Testis (tissue), 3 donors: ENCODE data around the gene IL36RN. TPM values are rescaled to one million over a fixed set of nuclear protein-coding genes. Genes with fewer than 3 reads are reported as not detected.

Experiments used
- DNase-seq: peaks from one replicate; pipeline ENCODE4 v3.0.0-alpha.2; 2019
- H3K27ac ChIP-seq, 2 donors: fragments of 200-600 bp; sonication (generic); one replicate each; pipeline ENCODE4 v1.5.1; 2019
- H3K27me3 ChIP-seq: fragments of 200-600 bp; sonication (generic); one replicate; pipeline ENCODE4 v1.5.1; 2019
- H3K36me3 ChIP-seq: fragments of 200-600 bp; sonication (generic); one replicate; pipeline ENCODE4 v1.5.1; 2017; ENCODE audit warnings: low read depth; ENCODE audit errors: missing control alignments
- H3K4me1 ChIP-seq: fragments of 200-600 bp; sonication (generic); one replicate; pipeline ENCODE4 v1.5.1; 2019
- H3K4me3 ChIP-seq, 2 donors: fragments of 200-600 bp; sonication (generic); one replicate each; pipeline ENCODE4 v1.5.1; 2017 to 2019
- H3K9me3 ChIP-seq: fragments of 200-600 bp; sonication (generic); one replicate; pipeline ENCODE4 v1.5.1; 2017
- POLR2A ChIP-seq: fragments of 450-650 bp; IDR thresholded peaks from one replicate; pipeline ENCODE4 v1.6.1; 2017; ENCODE audit warnings: antibody characterized with exemption, mild to moderate bottlenecking, moderate library complexity
- WGBS, 2 donors: methylation state at CpG; one replicate each; pipeline ENCODE4 v1.1.5; 2018; 5-methylcytosine and 5-hydroxymethylcytosine counted together
- intact Hi-C: fragments of 100-400 bp; cut with DNase I; formaldehyde crosslinking; loops from one replicate; pipeline ENCODE4 v1.15.1; 2023; ENCODE audit warnings: low total_unique reads
- polyA plus RNA-seq: library from polyadenylated mRNA; stranded (reverse); fragments of 350-450 nt; fragmentation: Illumina TruSeq; extraction: RNeasy Lipid Tissue Mini Kit (QIAGEN cat#74804); gene quantifications from one replicate; pipeline ENCODE4 v1.2.3, GENCODE V29; 2014; ENCODE audit warnings: low read depth, low replicate concordance; ENCODE audit not compliant: insufficient read depth
- total RNA-seq, 2 donors: library from RNA; depleted of rRNA; stranded (reverse); fragments of >200 nt; gene quantifications; one replicate each; pipeline ENCODE4 v1.2.3, GENCODE V29; 2016
- TF ChIP-seq, protein P1 (sequence below), 3 experiments: fragments of 450-650 bp in 2 of 3; fragments of 200-600 bp in 1 of 3; sonication (generic) in 1 of 3; IDR thresholded peaks; one replicate each; pipeline ENCODE4 v1.5.1; 2016 to 2019; ENCODE audit warnings: antibody characterized with exemption in 3 of 3, mild to moderate bottlenecking in 2 of 3, moderate library complexity in 1 of 3

Gene IL36RN
- total and polyA plus RNA-seq, 3 donors from 2014 or later, result not detected

DNA sequence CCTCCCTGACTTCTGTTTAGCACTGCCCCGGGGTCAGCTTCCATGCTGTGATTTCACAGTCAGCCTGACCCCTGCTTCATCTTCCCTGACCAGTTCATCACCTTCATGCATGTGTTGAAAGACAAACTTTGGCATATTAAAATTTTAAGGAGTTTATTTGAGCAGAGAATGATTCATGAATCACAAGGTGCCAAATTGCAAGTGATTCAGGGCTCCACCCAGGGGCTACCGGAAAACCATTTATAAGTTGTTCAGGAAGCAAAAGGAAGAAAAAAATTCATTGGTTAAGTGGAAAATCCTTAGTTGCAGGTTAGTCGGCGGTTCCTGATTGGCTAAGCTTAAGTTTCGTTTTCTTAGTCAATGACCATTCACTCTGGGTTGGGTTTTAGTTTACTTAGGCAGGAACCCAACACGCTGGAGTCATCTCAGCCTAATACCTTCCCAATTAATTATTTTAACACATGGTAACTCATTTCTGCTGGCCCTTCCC lies 19.4 kb downstream of the IL36RN start:
- WGBS, 2 donors, result 68 to 75% methylated on average over 6 of the region's 6 CpGs
- Histone ChIP-seq H3K27me3 (no peaks in the 10 kb centered on the region), H3K9me3 (no peaks in the 10 kb centered on the region), H3K27ac (no peak overlapping the region), H3K4me1 (no peaks in the 10 kb centered on the region), H3K36me3 (no peaks in the 10 kb centered on the region), H3K4me3 (no peak overlapping the region)
- intact Hi-C loops, result no loop called here
- TF ChIP-seq, protein P1, sequence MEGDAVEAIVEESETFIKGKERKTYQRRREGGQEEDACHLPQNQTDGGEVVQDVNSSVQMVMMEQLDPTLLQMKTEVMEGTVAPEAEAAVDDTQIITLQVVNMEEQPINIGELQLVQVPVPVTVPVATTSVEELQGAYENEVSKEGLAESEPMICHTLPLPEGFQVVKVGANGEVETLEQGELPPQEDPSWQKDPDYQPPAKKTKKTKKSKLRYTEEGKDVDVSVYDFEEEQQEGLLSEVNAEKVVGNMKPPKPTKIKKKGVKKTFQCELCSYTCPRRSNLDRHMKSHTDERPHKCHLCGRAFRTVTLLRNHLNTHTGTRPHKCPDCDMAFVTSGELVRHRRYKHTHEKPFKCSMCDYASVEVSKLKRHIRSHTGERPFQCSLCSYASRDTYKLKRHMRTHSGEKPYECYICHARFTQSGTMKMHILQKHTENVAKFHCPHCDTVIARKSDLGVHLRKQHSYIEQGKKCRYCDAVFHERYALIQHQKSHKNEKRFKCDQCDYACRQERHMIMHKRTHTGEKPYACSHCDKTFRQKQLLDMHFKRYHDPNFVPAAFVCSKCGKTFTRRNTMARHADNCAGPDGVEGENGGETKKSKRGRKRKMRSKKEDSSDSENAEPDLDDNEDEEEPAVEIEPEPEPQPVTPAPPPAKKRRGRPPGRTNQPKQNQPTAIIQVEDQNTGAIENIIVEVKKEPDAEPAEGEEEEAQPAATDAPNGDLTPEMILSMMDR (IDR thresholded peaks at IDR 0.05), result no peak
- no peak for TF ChIP-seq POLR2A
- no peak for DNase-seq

DNA sequence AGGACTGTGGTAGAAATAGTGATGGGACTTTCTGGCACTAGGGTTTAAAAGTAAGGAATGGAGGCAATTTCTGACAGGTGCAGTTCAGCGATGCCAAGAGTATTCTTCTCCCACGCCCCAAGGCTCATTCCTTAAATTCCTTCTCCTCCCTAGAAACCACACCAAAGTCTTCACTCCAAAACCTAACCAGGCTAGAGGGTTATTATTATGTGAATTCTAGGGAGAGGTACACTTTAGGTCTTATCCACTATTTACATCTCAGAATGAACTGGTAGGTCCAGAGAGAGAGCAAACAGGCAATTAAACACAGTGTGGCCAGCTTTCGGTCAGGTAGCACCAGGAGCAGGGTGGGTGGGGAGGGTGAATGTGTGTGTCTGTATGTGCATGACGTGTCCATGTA lies 20.1 kb downstream of the IL36RN start:
- Histone ChIP-seq H3K27me3 (no peaks in the 10 kb centered on the region), H3K4me3 (no peak overlapping the region), H3K4me1 (no peaks in the 10 kb centered on the region), H3K9me3 (no peaks in the 10 kb centered on the region), H3K27ac (no peak overlapping the region), H3K36me3 (no peaks in the 10 kb centered on the region)
- intact Hi-C loops, result no loop called here
- 58 to 95% methylated on average over 4 of the region's 4 CpGs for WGBS, 2 donors
- no peak for TF ChIP-seq POLR2A
- TF ChIP-seq, protein P1 (IDR thresholded peaks at IDR 0.05), result no peak
- no peak for DNase-seq

DNA sequence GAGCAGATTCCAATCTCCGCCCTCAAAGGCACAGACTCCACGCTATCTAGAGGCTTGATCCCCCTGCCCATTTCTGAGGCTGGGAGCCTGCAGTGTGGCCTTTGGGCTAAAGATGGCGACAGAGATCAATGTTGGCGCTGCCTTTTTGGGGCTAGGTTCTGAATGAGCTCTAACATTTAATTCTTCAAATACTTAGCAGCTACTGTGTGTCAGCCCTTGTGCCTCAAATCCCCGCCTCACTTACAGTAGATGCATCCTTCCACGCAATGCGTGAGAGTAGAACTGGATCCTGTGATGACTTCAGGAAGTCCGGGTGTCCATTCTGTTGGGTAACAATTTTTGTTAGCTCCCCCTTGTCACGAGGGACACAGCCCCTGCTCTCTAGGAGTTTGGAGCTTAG lies 21.1 kb downstream of the IL36RN start:
- peak; percentile 29 for DNase-seq
- Histone ChIP-seq H3K27me3 (no peaks in the 10 kb centered on the region), H3K4me3 (no peak overlapping the region), H3K27ac (no peak overlapping the region), H3K4me1 (no peaks in the 10 kb centered on the region), H3K36me3 (no peaks in the 10 kb centered on the region), H3K9me3 (no peaks in the 10 kb centered on the region)
- 50 to 59% methylated on average over 9 of the region's 9 CpGs for WGBS, 2 donors
- TF ChIP-seq, protein P1 (IDR thresholded peaks at IDR 0.05), result peak in 2 of 3 experiments; percentile 40 to 47
- no peak for TF ChIP-seq POLR2A
- intact Hi-C loops, result no loop called here

DNA sequence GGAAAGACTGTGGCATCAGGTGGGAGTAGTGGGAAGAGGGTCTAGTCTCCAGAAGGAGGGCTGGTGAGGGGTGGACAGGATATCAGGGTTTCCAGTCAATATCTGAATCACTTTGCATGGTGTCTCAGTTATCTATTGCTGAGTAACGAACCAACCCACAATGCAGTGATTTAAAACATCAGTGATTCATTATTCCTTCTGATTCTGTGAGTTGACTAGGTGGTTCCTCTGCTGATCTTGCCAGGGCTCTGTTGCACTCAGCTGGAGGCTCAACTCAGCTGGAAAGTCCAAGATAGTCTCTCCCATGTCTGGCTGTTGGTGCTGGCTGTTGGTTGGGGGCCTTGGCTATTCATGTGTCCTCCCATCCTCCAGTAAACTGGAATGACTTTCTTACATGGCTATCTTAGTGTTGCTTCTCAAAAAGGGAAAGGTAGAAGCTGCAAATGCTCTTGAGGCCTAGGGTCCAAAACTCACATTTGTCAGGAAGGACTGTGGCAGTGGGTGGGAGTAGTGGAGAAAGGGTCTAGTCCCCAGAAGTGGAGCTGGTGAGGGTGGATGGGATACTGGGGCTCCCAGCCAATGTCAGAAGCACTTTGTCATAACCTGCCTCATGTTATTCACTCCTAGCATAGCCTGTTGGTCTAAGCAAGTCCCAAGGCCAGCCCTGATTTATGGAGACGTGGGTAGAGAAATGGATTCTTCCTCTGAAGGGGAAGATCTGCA lies 22.7 kb downstream of the IL36RN start:
- TF ChIP-seq, protein P1 (IDR thresholded peaks at IDR 0.05), result no peak
- no peak for TF ChIP-seq POLR2A
- Histone ChIP-seq H3K4me3 (no peak overlapping the region), H3K9me3 (no peaks in the 10 kb centered on the region), H3K36me3 (no peaks in the 10 kb centered on the region), H3K27ac (no peak overlapping the region), H3K27me3 (no peaks in the 10 kb centered on the region), H3K4me1 (no peaks in the 10 kb centered on the region)
- no peak for DNase-seq
- 55 to 77% methylated on average over 2 of the region's 2 CpGs for WGBS, 2 donors
- intact Hi-C loops, result no loop called here

DNA sequence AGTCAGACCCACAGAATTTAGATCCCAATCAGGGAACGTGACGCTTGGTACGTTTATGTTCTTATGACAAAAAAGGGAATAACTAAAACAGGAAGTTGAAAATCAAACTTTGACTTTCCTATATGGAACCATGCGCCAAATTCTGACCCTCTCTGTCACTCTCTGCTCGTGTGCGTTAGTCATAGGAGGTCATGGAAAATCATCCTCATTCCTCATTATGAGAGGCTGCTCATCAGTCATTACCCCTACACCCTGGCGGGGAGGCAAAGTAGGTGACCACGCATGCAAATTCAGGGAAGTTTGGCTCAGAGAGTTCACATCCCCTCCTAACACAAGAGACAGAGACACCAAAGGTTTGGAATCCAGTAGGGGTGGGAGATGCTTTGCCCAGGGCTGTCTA lies 24.3 kb downstream of the IL36RN start:
- WGBS, 2 donors, result 78 to 82% methylated on average over 8 of the region's 8 CpGs
- no peaks in the 10 kb centered on the region for H3K36me3 ChIP-seq
- no peaks in the 10 kb centered on the region for H3K4me1 ChIP-seq
- H3K9me3 ChIP-seq, result no peaks in the 10 kb centered on the region
- no peak for DNase-seq
- no peak for TF ChIP-seq POLR2A
- TF ChIP-seq, protein P1 (IDR thresholded peaks at IDR 0.05), result no peak
- H3K27me3 ChIP-seq, result no peaks in the 10 kb centered on the region
- H3K27ac ChIP-seq, result no peak overlapping the region
- intact Hi-C loops, result no loop called here
- H3K4me3 ChIP-seq, result no peak overlapping the region
